Astrocyte of the cerebellum (primary cell): ENCODE results near the gene HS6ST1.

Experiments
- DNase-seq: peaks from one replicate; pipeline ENCODE4 v3.0.0-alpha.2; 2011; ENCODE audit warnings: low read depth
- H3K4me3 ChIP-seq: 2 replicates; pipeline ENCODE4 v1.5.1; 2011; ENCODE audit warnings: mild to moderate bottlenecking, low read depth, low read length, moderate library complexity
- CTCF ChIP-seq: IDR thresholded peaks from 2 replicates; pipeline ENCODE4 v1.5.1; 2012; ENCODE audit warnings: low read length, low read depth, moderate library complexity, mild to moderate bottlenecking; ENCODE audit errors: missing control alignments
- in situ Hi-C: cut with HindIII; loops from 2 replicates; pipeline ENCODE4 v1.10.0; 2017; ENCODE audit warnings: low sequenced_read_pairs

HS6ST1 gene

GRCh38 chr2:128291844-128292598, 26.6 kb downstream of the HS6ST1 start:
- in situ Hi-C loops = no loop called here
- TF ChIP-seq CTCF = no peak
- no peak overlapping the region for H3K4me3 ChIP-seq
- DNase-seq = no peak

GRCh38 chr2:128291161-128291843, 27.4 kb downstream of the HS6ST1 start:
- DNase-seq = no peak
- in situ Hi-C loops = no loop called here
- H3K4me3 ChIP-seq = no peak overlapping the region
- TF ChIP-seq CTCF = no peak

- no peak for DNase-seq
- no peak overlapping the region for H3K4me3 ChIP-seq
- TF ChIP-seq CTCF = no peak
- in situ Hi-C loops = no loop called here
Measured at GRCh38 chr2:128290356-128290755, 28.3 kb downstream of the HS6ST1 start.

- no peak for TF ChIP-seq CTCF
- no peak overlapping the region for H3K4me3 ChIP-seq
- in situ Hi-C loops = no loop called here
- no peak for DNase-seq
Measured at GRCh38 chr2:128289439-128289838, 29.2 kb downstream of the HS6ST1 start.

- no peak for TF ChIP-seq CTCF
- no peak overlapping the region for H3K4me3 ChIP-seq
- no peak for DNase-seq
- in situ Hi-C loops = no loop called here
Measured at GRCh38 chr2:128288781-128289180, 29.9 kb downstream of the HS6ST1 start.

GRCh38 chr2:128287780-128288735, 30.6 kb downstream of the HS6ST1 start:
- H3K4me3 ChIP-seq = no peak overlapping the region
- DNase-seq = no peak
- in situ Hi-C loops = no loop called here
- TF ChIP-seq CTCF = no peak
